Panc1 (cell line): ENCODE data around the gene MYH7. TPM values are rescaled to one million over a fixed set of nuclear protein-coding genes. Genes with fewer than 3 reads are reported as not detected.

ENCODE experiments used
- ATAC-seq: fragments of 200-7000 bp; cut with Tn5 transposase; 2 replicates; pipeline ENCODE4 v1.9.1; 2020; ENCODE audit warnings: mild to moderate bottlenecking, moderate library complexity
- BruUV-seq: library from RNA; stranded (reverse); fragments of 400-500 nt; replicated peaks from 2 replicates; lab custom pipeline; 2021; lab: Mats Ljungman, UMichigan
- CTCF ChIA-PET: fragments of 300-600 bp; sonication (Branson Sonifier 250); formaldehyde crosslinking; loops from one replicate; lab custom pipeline; 2022; ENCODE audit warnings: antibody characterized with exemption; lab: Charles Lee
- POLR2A ChIA-PET: fragments of 300-600 bp; sonication (Branson Sonifier 250); formaldehyde crosslinking; loops from one replicate; lab custom pipeline; 2022; ENCODE audit warnings: antibody characterized with exemption; lab: Charles Lee
- DNase-seq: peaks from one replicate; pipeline ENCODE4 v3.0.0-alpha.2; 2010; ENCODE audit warnings: low read depth, low spot score
- H3K27ac ChIP-seq: 2 replicates; pipeline ENCODE4 v1.5.1; 2011; ENCODE audit warnings: mild to moderate bottlenecking, low read length, inconsistent platforms
- H3K27me3 ChIP-seq: fragments of 200-500 bp; sonication (Bioruptor generic); 2 replicates; pipeline ENCODE4 v1.6.0; 2014; ENCODE audit warnings: low read length, inconsistent platforms; ENCODE audit not compliant: control insufficient read depth, insufficient read depth
- H3K36me3 ChIP-seq: fragments of 200-500 bp; sonication (Bioruptor generic); 2 replicates; pipeline ENCODE4 v1.5.1; 2014; ENCODE audit warnings: inconsistent platforms, mild to moderate bottlenecking, low read length, moderate library complexity; ENCODE audit not compliant: control insufficient read depth, insufficient read depth
- H3K4me1 ChIP-seq: 2 replicates; pipeline ENCODE4 v1.5.1; 2011; ENCODE audit warnings: inconsistent platforms, mild to moderate bottlenecking, low read length, moderate library complexity; ENCODE audit not compliant: control insufficient read depth, insufficient read depth
- H3K4me3 ChIP-seq, 2 experiments: 2 replicates each; pipeline ENCODE4 v1.5.1; 2011 to 2012; ENCODE audit warnings: low read depth in 2 of 2, low read length in 2 of 2, mild to moderate bottlenecking in 2 of 2, inconsistent platforms in 1 of 2, moderate library complexity in 1 of 2
- H3K9me3 ChIP-seq: fragments of 200-500 bp; sonication (Bioruptor generic); 2 replicates; pipeline ENCODE4 v1.5.1; 2014; ENCODE audit warnings: low read depth, mild to moderate bottlenecking, inconsistent platforms, low read length, moderate library complexity; ENCODE audit not compliant: control insufficient read depth, insufficient read depth
- POLR2AphosphoS5 ChIP-seq: IDR thresholded peaks from 2 replicates; pipeline ENCODE4 v1.6.1; 2012; ENCODE audit warnings: mild to moderate bottlenecking, low read depth, low read length, moderate library complexity
- SIN3A ChIP-seq: IDR thresholded peaks from 2 replicates; pipeline ENCODE4 v1.6.1; 2012; ENCODE audit warnings: low read depth, mild to moderate bottlenecking, low read length, moderate library complexity, borderline replicate concordance; ENCODE audit not compliant: insufficient read depth
- TCF7L2 ChIP-seq: IDR thresholded peaks from 2 replicates; pipeline ENCODE4 v1.6.1; 2011; ENCODE audit warnings: mild to moderate bottlenecking, low read depth, low read length, inconsistent platforms
- in situ Hi-C: cut with HindIII; loops from 2 replicates; pipeline ENCODE4 v1.10.0; 2016; ENCODE audit warnings: low sequenced_read_pairs, low pct_unique_long_range_greater_than_20kb
- intact Hi-C: fragments of 100-400 bp; cut with micrococcal nuclease; formaldehyde crosslinking; loops from one replicate; pipeline ENCODE4 v1.10.0; 2022; ENCODE audit not compliant: unreplicated experiment
- total RNA-seq: library from RNA; stranded (reverse); gene quantifications from one replicate; pipeline ENCODE4 v1.2.1, GENCODE V29; 2021; ENCODE audit not compliant: unreplicated experiment
- TF ChIP-seq, protein P1 (sequence below), 2 experiments: IDR thresholded peaks; 2 replicates each; pipeline ENCODE4 v1.6.1; 2011 to 2012; ENCODE audit warnings: low read depth in 2 of 2, control low read depth in 1 of 2, low read length in 1 of 2, mild to moderate bottlenecking in 1 of 2, moderate library complexity in 1 of 2; ENCODE audit not compliant: insufficient read depth in 1 of 2
- TF ChIP-seq, protein P2 (sequence below): fragments of 450-650 bp; IDR thresholded peaks from 2 replicates; pipeline ENCODE4 v1.5.1; 2017; ENCODE audit warnings: mild to moderate bottlenecking

The MYH7 gene
- total RNA-seq, 1 experiment from 2014 or later = not detected

DNA sequence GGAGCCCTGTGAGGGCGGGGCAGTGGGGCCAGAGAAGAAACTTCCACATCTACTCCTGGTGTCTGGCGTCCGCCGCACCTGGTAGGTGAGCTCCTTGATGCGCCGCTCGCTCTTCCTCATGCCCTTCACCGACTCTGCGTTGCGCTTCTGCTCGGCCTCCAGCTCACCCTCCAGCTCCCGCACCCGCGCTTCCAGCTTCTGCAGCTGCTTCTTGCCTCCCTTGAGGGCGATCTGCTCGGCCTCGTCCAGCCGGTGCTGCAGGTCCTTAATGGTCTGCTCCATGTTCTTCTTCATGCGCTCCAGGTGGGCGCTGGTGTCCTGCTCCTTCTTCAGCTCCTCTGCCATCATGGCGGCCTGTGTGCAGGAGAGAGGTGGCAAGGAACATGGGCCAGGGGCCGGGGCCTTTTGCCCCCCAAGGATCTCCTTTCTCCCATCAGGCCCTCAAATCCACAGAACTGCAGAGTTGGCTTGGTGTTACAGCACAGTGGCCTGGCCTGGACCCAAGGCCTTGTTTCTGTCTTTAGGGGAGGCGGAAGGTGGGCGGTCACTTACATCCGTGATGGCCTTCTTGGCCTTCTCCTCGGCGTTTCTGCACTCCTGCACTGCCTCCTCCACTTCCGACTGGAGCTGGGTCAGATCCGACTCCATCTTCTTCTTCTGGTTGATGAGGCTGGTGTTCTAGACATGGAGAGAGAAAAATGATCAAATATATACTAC is 50.9 kb downstream of the MYH7 start:
- no TSS peak for BruUV-seq

DNA sequence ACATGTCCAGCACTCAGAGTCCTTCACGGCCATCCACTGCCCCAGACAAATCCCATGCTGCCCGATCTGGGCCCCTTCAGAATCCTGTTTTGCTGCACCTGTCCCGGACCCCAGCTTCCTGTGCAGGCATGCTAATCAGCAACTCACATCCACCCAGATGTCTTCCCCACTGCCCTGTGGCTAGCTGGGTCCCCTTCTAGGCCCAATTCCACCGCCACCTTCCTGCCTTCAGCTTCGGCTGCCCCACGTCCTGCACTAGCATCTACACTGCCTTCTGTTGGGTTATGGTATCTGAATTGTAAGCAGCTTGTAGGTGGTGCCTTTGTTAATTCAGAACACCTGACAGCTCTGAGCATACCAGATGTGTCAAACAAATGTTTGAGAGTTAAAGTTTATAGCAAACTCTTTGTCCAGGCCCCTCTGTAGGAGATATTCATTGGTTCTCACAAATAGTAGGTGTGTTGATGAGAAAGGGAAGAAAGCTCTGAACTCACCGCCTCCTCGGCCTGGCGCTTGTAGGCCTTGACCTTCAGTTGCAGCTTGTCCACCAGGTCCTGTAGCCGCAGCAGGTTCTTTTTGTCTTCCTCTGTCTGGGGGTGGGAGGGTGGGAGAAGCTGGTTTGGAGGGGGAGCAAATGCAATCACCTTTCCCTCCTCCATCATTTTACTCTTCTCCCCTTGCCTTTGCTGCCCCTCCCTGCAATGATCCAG is 52.6 kb downstream of the MYH7 start:
- Histone ChIP-seq H3K9me3 (no peaks in the 10 kb centered on the region), H3K36me3 (no peaks in the 10 kb centered on the region), H3K27me3 (no peaks in the 10 kb centered on the region), H3K4me3 (no peak overlapping the region), H3K27ac (no peak overlapping the region), H3K4me1 (no peaks in the 10 kb centered on the region)
- CTCF ChIA-PET = no interaction called here
- intact Hi-C loops = loop anchor here (5.0 kb wide), 1 partner anchor 56 kb away; no protein-coding TSS in a partner anchor
- ATAC-seq (no peak), DNase-seq (no peak)
- in situ Hi-C loops = no loop called here
- POLR2A ChIA-PET = no interaction called here
- no TSS peak for BruUV-seq
- TF ChIP-seq SIN3A = no peak
- no peak for TF ChIP-seq POLR2AphosphoS5
- TF ChIP-seq TCF7L2 = no peak
- TF ChIP-seq, protein P1, sequence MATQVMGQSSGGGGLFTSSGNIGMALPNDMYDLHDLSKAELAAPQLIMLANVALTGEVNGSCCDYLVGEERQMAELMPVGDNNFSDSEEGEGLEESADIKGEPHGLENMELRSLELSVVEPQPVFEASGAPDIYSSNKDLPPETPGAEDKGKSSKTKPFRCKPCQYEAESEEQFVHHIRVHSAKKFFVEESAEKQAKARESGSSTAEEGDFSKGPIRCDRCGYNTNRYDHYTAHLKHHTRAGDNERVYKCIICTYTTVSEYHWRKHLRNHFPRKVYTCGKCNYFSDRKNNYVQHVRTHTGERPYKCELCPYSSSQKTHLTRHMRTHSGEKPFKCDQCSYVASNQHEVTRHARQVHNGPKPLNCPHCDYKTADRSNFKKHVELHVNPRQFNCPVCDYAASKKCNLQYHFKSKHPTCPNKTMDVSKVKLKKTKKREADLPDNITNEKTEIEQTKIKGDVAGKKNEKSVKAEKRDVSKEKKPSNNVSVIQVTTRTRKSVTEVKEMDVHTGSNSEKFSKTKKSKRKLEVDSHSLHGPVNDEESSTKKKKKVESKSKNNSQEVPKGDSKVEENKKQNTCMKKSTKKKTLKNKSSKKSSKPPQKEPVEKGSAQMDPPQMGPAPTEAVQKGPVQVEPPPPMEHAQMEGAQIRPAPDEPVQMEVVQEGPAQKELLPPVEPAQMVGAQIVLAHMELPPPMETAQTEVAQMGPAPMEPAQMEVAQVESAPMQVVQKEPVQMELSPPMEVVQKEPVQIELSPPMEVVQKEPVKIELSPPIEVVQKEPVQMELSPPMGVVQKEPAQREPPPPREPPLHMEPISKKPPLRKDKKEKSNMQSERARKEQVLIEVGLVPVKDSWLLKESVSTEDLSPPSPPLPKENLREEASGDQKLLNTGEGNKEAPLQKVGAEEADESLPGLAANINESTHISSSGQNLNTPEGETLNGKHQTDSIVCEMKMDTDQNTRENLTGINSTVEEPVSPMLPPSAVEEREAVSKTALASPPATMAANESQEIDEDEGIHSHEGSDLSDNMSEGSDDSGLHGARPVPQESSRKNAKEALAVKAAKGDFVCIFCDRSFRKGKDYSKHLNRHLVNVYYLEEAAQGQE (IDR thresholded peaks at IDR 0.05; ENCODE audit: insufficient read depth in 1 of 2, low read depth in 2 of 2, low read length in 1 of 2) = no peak
- TF ChIP-seq, protein P2, sequence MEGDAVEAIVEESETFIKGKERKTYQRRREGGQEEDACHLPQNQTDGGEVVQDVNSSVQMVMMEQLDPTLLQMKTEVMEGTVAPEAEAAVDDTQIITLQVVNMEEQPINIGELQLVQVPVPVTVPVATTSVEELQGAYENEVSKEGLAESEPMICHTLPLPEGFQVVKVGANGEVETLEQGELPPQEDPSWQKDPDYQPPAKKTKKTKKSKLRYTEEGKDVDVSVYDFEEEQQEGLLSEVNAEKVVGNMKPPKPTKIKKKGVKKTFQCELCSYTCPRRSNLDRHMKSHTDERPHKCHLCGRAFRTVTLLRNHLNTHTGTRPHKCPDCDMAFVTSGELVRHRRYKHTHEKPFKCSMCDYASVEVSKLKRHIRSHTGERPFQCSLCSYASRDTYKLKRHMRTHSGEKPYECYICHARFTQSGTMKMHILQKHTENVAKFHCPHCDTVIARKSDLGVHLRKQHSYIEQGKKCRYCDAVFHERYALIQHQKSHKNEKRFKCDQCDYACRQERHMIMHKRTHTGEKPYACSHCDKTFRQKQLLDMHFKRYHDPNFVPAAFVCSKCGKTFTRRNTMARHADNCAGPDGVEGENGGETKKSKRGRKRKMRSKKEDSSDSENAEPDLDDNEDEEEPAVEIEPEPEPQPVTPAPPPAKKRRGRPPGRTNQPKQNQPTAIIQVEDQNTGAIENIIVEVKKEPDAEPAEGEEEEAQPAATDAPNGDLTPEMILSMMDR = no peak

More for the DNA sequence above, 50.9 kb downstream of the MYH7 start:
- no peaks in the 10 kb centered on the region for H3K4me1 ChIP-seq
- POLR2A ChIA-PET = no interaction called here
- no peak overlapping the region for H3K4me3 ChIP-seq
- no peaks in the 10 kb centered on the region for H3K36me3 ChIP-seq
- TF ChIP-seq, protein P1 (IDR thresholded peaks at IDR 0.05; ENCODE audit: insufficient read depth in 1 of 2, low read depth in 2 of 2, low read length in 1 of 2) = no peak
- TF ChIP-seq SIN3A = no peak
- TF ChIP-seq POLR2AphosphoS5 = no peak
- TF ChIP-seq, protein P2 = no peak
- no peak for TF ChIP-seq TCF7L2
- CTCF ChIA-PET = no interaction called here
- no peak overlapping the region for H3K27ac ChIP-seq
- intact Hi-C loops = loop anchor here (5.0 kb wide), 1 partner anchor 57 kb away; no protein-coding TSS in a partner anchor
- no peak for ATAC-seq
- no peaks in the 10 kb centered on the region for H3K27me3 ChIP-seq
- DNase-seq = no peak
- in situ Hi-C loops = no loop called here
- no peaks in the 10 kb centered on the region for H3K9me3 ChIP-seq
